ENCODE results near the gene FBP2.
A peak's percentile ranks its signal among the peaks of the same experiment; 100 is the strongest.

The FBP2 gene

GRCh38 chr9:94623253-94623652 lies 29.6 kb upstream of the FBP2 start:
- no peak overlapping the region for H3K4me3 Mint-ChIP-seq
- peaks cover 4% of the 10 kb centered on the region for H3K27me3 Mint-ChIP-seq
- no peaks in the 10 kb centered on the region for H3K4me1 Mint-ChIP-seq
- H3K36me3 Mint-ChIP-seq: peaks cover 3% of the 10 kb centered on the region
- no peaks in the 10 kb centered on the region for H3K9me3 Mint-ChIP-seq
- no peak overlapping the region for H3K27ac Mint-ChIP-seq
- ATAC-seq (ENCODE audit: low read depth): peak; percentile 32
- peak in 1 of 2 donors; percentile 5 for DNase-seq (ENCODE audit: low spot score in 2 of 2)

- DNase-seq (ENCODE audit: low spot score in 2 of 2) (no peak), ATAC-seq (ENCODE audit: low read depth) (no peak)
- Mint-ChIP-seq H3K9me3 (no peaks in the 10 kb centered on the region), H3K27me3 (peaks cover 4% of the 10 kb centered on the region), H3K27ac (no peak overlapping the region), H3K4me3 (no peak overlapping the region), H3K4me1 (no peaks in the 10 kb centered on the region), H3K36me3 (peaks cover 3% of the 10 kb centered on the region)
Measured at GRCh38 chr9:94622087-94622800, 28.6 kb upstream of the FBP2 start.

- H3K27ac Mint-ChIP-seq: no peak overlapping the region
- H3K36me3 Mint-ChIP-seq: peaks cover 4% of the 10 kb centered on the region
Measured at GRCh38 chr9:94619026-94619425, 25.4 kb upstream of the FBP2 start.

GRCh38 chr9:94613003-94613402 lies 19.4 kb upstream of the FBP2 start:
- no peak overlapping the region for H3K27ac Mint-ChIP-seq
- H3K36me3 Mint-ChIP-seq: peaks cover 2% of the 10 kb centered on the region
- DNase-seq (ENCODE audit: low spot score in 2 of 2) (no peak), ATAC-seq (ENCODE audit: low read depth) (no peak)
- H3K27me3 Mint-ChIP-seq: peaks cover 3% of the 10 kb centered on the region
- H3K4me3 Mint-ChIP-seq: no peak overlapping the region
- no peaks in the 10 kb centered on the region for H3K4me1 Mint-ChIP-seq
- H3K9me3 Mint-ChIP-seq: no peaks in the 10 kb centered on the region

More at GRCh38 chr9:94619026-94619425, 25.4 kb upstream of the FBP2 start:
- H3K4me3 Mint-ChIP-seq: no peak overlapping the region
- DNase-seq (ENCODE audit: low spot score in 2 of 2) (no peak), ATAC-seq (ENCODE audit: low read depth) (no peak)
- H3K9me3 Mint-ChIP-seq: no peaks in the 10 kb centered on the region
- H3K27me3 Mint-ChIP-seq: peaks cover 4% of the 10 kb centered on the region
- H3K4me1 Mint-ChIP-seq: no peaks in the 10 kb centered on the region

- peaks cover 3% of the 10 kb centered on the region for H3K27me3 Mint-ChIP-seq
- H3K4me3 Mint-ChIP-seq: no peak overlapping the region
- DNase-seq (ENCODE audit: low spot score in 2 of 2): no peak
Measured at GRCh38 chr9:94612071-94612470, 18.4 kb upstream of the FBP2 start.

GRCh38 chr9:94611638-94612068 lies 18.0 kb upstream of the FBP2 start:
- H3K4me3 Mint-ChIP-seq: no peak overlapping the region
- peaks cover 3% of the 10 kb centered on the region for H3K27me3 Mint-ChIP-seq
- no peak for ATAC-seq (ENCODE audit: low read depth)

More at GRCh38 chr9:94612071-94612470, 18.4 kb upstream of the FBP2 start:
- ATAC-seq (ENCODE audit: low read depth): no peak
- Mint-ChIP-seq H3K27ac (no peak overlapping the region), H3K4me1 (no peaks in the 10 kb centered on the region), H3K36me3 (peaks cover 2% of the 10 kb centered on the region), H3K9me3 (no peaks in the 10 kb centered on the region)

GRCh38 chr9:94610181-94610606 lies 16.6 kb upstream of the FBP2 start:
- DNase-seq (ENCODE audit: low spot score in 2 of 2) (no peak), ATAC-seq (ENCODE audit: low read depth) (no peak)
- Mint-ChIP-seq H3K27ac (no peak overlapping the region), H3K36me3 (no peaks in the 10 kb centered on the region), H3K9me3 (no peaks in the 10 kb centered on the region), H3K27me3 (peaks cover 5% of the 10 kb centered on the region), H3K4me3 (no peak overlapping the region), H3K4me1 (no peaks in the 10 kb centered on the region)

More at GRCh38 chr9:94611638-94612068, 18.0 kb upstream of the FBP2 start:
- no peak for DNase-seq (ENCODE audit: low spot score in 2 of 2)
- Mint-ChIP-seq H3K36me3 (no peaks in the 10 kb centered on the region), H3K4me1 (no peaks in the 10 kb centered on the region), H3K9me3 (no peaks in the 10 kb centered on the region), H3K27ac (no peak overlapping the region)

GRCh38 chr9:94607423-94607691 lies 13.7 kb upstream of the FBP2 start:
- H3K4me3 Mint-ChIP-seq: no peak overlapping the region
- H3K36me3 Mint-ChIP-seq: no peaks in the 10 kb centered on the region
- peaks cover 6% of the 10 kb centered on the region for H3K4me1 Mint-ChIP-seq
- H3K9me3 Mint-ChIP-seq: no peaks in the 10 kb centered on the region
- H3K27me3 Mint-ChIP-seq: peaks cover 5% of the 10 kb centered on the region
- ATAC-seq (ENCODE audit: low read depth) (no peak), DNase-seq (ENCODE audit: low spot score in 2 of 2) (no peak)
- H3K27ac Mint-ChIP-seq: no peak overlapping the region

GRCh38 chr9:94606646-94607422 lies 13.2 kb upstream of the FBP2 start:
- no peaks in the 10 kb centered on the region for H3K36me3 Mint-ChIP-seq
- peaks cover 5% of the 10 kb centered on the region for H3K27me3 Mint-ChIP-seq
- no peak overlapping the region for H3K27ac Mint-ChIP-seq

GRCh38 chr9:94603259-94604160 lies 9.9 kb upstream of the FBP2 start:
- Mint-ChIP-seq H3K36me3 (no peaks in the 10 kb centered on the region), H3K4me1 (peaks cover 6% of the 10 kb centered on the region), H3K27ac (no peak overlapping the region), H3K4me3 (no peak overlapping the region), H3K27me3 (peaks cover 1% of the 10 kb centered on the region), H3K9me3 (no peaks in the 10 kb centered on the region)
- DNase-seq (ENCODE audit: low spot score in 2 of 2) (peak; percentile 51 to 67), ATAC-seq (ENCODE audit: low read depth) (peak; percentile 80)

More at GRCh38 chr9:94606646-94607422, 13.2 kb upstream of the FBP2 start:
- ATAC-seq (ENCODE audit: low read depth): no peak
- Mint-ChIP-seq H3K4me1 (peaks cover 6% of the 10 kb centered on the region), H3K9me3 (no peaks in the 10 kb centered on the region), H3K4me3 (no peak overlapping the region)
- no peak for DNase-seq (ENCODE audit: low spot score in 2 of 2)

GRCh38 chr9:94602666-94603065 lies 9.0 kb upstream of the FBP2 start:
- no peaks in the 10 kb centered on the region for H3K36me3 Mint-ChIP-seq
- no peaks in the 10 kb centered on the region for H3K9me3 Mint-ChIP-seq
- ATAC-seq (ENCODE audit: low read depth): no peak
- H3K27ac Mint-ChIP-seq: no peak overlapping the region
- H3K4me1 Mint-ChIP-seq: peaks cover 6% of the 10 kb centered on the region
- peaks cover 1% of the 10 kb centered on the region for H3K27me3 Mint-ChIP-seq
- DNase-seq (ENCODE audit: low spot score in 2 of 2): no peak
- no peak overlapping the region for H3K4me3 Mint-ChIP-seq

GRCh38 chr9:94600715-94601114 lies 7.1 kb upstream of the FBP2 start:
- DNase-seq (ENCODE audit: low spot score in 2 of 2) (no peak), ATAC-seq (ENCODE audit: low read depth) (no peak)
- Mint-ChIP-seq H3K36me3 (no peaks in the 10 kb centered on the region), H3K4me3 (no peak overlapping the region), H3K9me3 (no peaks in the 10 kb centered on the region), H3K27me3 (peaks cover 3% of the 10 kb centered on the region), H3K27ac (no peak overlapping the region), H3K4me1 (peaks cover 6% of the 10 kb centered on the region)

GRCh38 chr9:94600258-94600657 lies 6.6 kb upstream of the FBP2 start:
- Mint-ChIP-seq H3K36me3 (no peaks in the 10 kb centered on the region), H3K4me3 (no peak overlapping the region), H3K27me3 (peaks cover 2% of the 10 kb centered on the region), H3K4me1 (peaks cover 6% of the 10 kb centered on the region), H3K27ac (no peak overlapping the region), H3K9me3 (no peaks in the 10 kb centered on the region)
- ATAC-seq (ENCODE audit: low read depth) (no peak), DNase-seq (ENCODE audit: low spot score in 2 of 2) (no peak)

- Mint-ChIP-seq H3K4me3 (no peak overlapping the region), H3K36me3 (no peaks in the 10 kb centered on the region), H3K27me3 (peaks cover 4% of the 10 kb centered on the region), H3K4me1 (peaks cover 6% of the 10 kb centered on the region), H3K27ac (no peak overlapping the region), H3K9me3 (no peaks in the 10 kb centered on the region)
- DNase-seq (ENCODE audit: low spot score in 2 of 2): no peak
- ATAC-seq (ENCODE audit: low read depth): no peak
Measured at GRCh38 chr9:94599102-94599501, 5.5 kb upstream of the FBP2 start.

Data from memory B cell (primary cell).